NB4 (cell line): ENCODE data around the gene ZNF628.

Experiments
- MYC ChIP-seq: IDR thresholded peaks from 2 replicates; pipeline ENCODE4 v1.6.1; 2011; ENCODE audit warnings: low read depth, low read length
- POLR2A ChIP-seq: IDR thresholded peaks from 2 replicates; pipeline ENCODE4 v1.6.1; 2011; ENCODE audit warnings: mild to moderate bottlenecking; ENCODE audit not compliant: insufficient read length; ENCODE audit errors: extremely low read depth
- TF ChIP-seq, protein P1 (sequence below): IDR thresholded peaks from one replicate; pipeline ENCODE4 v1.5.1; 2012; ENCODE audit warnings: low read depth, low read length
- TF ChIP-seq, protein P2 (sequence below): IDR thresholded peaks from 2 replicates; pipeline ENCODE4 v1.6.1; 2011; ENCODE audit warnings: low read depth, low read length

DNA sequence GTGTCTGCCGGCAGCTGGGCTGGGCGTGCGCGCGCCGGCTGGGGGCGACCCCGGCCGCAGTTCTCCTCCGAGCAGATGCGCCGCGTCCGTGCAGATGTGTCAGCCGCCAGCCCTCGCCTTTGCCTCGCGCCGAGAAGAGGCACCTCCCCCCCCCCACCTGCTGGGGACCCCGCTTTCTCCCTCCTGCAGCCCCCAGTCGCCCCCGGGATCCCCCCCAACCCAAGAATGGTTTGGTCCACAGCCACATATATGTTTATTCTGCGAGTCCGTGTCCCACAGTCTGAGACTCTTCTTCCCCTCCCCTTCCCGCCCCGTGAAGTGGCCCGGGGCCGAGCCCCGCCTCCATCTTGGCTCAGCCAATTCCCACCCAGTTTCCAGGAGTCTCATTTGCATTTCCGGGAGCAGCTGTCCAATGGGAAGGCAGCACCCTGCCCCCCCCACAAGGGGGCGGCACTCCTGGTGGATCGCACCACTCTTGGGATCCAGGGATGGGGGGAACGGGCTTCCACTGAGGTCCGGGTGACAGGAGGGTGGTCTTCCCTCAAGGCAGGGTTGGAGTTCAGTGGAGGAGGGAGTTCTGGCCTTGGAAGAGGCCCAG lies 23.6 kb upstream of the ZNF628 start:
- TF ChIP-seq, protein P1, sequence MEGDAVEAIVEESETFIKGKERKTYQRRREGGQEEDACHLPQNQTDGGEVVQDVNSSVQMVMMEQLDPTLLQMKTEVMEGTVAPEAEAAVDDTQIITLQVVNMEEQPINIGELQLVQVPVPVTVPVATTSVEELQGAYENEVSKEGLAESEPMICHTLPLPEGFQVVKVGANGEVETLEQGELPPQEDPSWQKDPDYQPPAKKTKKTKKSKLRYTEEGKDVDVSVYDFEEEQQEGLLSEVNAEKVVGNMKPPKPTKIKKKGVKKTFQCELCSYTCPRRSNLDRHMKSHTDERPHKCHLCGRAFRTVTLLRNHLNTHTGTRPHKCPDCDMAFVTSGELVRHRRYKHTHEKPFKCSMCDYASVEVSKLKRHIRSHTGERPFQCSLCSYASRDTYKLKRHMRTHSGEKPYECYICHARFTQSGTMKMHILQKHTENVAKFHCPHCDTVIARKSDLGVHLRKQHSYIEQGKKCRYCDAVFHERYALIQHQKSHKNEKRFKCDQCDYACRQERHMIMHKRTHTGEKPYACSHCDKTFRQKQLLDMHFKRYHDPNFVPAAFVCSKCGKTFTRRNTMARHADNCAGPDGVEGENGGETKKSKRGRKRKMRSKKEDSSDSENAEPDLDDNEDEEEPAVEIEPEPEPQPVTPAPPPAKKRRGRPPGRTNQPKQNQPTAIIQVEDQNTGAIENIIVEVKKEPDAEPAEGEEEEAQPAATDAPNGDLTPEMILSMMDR, result no peak
- no peak for TF ChIP-seq POLR2A
- TF ChIP-seq MYC, result no peak
- TF ChIP-seq, protein P2, sequence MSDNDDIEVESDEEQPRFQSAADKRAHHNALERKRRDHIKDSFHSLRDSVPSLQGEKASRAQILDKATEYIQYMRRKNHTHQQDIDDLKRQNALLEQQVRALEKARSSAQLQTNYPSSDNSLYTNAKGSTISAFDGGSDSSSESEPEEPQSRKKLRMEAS, result no peak
